NK-92 (cell line): ENCODE results near the gene CTSE.

Experiments
- DNase-seq: peaks from one replicate; lab custom pipeline; 2025; ENCODE audit not compliant: unreplicated experiment; lab: John Stamatoyannopoulos, UW

Gene CTSE

DNA sequence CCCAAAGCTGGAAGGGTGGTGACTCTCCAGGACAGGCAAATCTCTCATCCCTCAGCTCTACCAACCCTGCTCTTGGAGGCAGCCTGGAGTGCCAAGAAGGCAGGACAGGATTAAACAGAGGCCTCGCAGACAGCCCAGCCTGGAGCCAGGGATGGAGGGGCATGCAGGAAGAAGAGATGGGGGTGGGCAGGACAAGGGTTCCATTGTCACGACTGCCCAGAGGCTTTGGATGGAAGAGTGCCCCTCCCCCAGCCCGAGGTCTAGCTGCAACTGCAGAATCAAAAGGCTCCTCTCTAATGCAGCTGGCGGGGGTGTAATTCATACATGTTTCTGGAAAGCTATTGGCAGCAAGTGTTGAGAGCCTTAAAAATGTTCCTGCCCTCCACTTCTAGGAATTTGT lies 29.3 kb downstream of the CTSE start:
- no peak for DNase-seq

DNA sequence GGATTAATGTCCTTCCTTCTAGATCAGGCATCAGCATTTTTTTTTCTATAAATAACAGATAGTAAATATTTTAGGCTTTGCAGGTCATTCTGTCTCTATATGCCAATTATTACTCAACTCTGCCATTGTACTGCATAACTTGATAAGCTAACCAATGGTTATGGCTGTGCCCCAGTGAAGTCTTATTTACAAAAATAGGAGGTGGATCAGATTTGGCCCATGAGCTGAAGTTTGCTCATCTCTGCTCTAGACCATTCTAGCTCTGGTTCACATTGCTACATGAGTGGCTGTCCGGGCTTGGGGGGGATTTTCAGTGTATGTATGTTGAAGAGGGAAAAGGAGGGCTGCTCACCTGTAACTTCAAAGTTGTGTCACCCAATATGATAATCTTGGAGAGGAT lies 30.6 kb downstream of the CTSE start:
- no peak for DNase-seq

DNA sequence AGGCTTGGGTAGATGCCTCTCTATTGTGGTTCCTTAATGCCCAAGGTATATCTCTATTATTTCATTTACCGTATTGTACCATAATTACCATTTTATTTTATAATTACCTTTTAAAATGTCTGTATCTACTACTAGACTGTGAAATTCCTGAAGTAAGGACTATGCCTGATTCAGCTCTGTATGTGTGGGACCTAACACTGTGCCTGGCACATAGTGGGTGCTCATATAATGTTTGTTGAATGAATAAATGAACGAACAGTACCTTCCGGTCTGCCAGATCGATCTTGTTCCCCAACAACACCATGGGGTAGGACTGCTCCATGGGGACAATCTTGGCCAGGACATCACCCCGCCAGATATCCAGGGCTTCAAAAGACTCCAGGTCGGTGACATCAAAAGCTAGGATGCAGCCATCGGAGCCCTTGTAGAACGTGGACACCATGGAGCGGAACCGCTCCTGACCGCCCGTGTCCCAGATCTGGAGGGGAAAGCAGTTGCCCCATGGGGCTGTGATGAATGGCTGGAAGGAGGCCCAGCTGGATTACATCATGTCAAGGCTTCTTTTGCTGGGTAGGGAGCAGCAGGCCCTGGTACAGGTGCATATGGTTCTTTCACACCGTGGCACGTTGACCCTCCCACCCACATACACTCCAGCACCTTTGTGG lies 31.3 kb downstream of the CTSE start:
- no peak for DNase-seq

DNA sequence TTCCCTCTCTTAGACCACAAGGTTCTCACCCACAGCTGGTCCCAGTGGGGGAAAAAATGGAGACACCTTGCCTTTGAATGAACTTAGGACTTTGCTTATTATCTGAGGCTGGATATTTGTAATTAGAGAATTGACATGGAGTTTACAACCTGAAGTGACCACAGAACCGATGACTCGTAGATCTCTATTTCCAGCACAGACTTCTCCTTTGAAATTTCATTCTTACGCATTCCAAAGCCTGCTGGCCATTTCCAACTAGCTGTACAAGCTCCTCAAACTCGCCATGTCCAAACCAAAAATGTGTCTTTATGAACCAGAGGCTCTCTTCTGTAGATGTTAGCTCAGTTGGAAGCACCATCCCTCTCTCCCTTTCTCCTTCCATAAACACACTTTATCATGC lies 32.5 kb downstream of the CTSE start:
- no peak for DNase-seq

DNA sequence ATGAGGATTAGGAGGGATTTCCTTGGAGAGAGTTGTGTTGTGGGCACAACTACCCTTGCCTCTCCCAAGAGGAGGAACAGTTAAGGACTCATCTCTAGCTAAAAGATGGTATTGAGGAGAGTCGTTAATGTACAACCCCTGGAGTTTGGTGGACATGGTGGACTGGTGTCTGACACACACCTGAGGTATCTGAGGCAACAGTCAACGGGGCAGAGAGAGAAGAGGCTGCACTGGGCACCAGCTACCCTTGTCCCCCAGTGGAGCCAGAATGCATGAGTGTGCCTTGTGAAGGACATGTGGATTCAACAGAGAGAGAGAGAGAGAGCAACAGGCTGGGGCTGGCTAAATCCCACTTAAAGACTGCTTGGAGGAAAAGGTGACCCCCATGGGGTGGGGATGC lies 33.5 kb downstream of the CTSE start:
- DNase-seq: no peak

DNA sequence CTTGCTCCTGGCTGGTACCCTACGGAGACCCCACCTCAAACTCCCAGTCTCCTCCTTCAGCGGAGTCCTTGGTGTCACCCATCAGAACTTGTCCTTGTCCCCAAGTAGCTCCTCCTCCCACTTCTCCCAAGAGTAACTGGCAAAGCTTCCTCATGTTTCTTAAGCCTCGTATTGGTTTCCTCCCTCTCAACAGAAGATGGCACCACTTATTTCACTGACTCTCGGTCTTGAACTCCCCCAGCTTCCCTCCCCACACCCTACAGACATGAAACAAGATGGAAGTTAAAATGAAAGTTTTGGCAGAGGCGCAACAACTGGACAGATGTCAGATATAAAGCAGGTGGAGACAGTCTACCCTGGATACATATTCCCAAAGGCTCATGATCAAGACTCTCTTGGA lies 33.9 kb downstream of the CTSE start:
- DNase-seq: no peak

DNA sequence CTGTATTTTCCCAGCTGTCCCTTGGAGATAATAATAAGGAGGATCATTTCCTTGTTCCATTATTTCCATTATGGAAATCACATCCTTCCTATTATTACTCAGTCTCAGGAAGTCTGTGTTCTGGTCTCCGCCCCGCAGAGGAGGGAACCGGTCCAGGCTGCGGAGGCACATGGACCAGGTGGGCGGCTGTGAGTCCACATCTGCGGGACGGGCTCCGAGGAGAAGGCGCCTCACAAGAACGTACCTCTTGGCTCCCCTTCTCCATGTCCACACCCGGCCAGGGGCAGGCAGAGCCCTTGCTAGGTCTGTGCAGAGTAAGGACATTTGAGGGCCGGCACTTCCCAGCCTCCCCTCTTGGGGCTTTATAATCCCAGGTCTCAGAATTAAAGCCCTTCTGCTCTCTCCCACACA lies 35.1 kb downstream of the CTSE start:
- no peak for DNase-seq

DNA sequence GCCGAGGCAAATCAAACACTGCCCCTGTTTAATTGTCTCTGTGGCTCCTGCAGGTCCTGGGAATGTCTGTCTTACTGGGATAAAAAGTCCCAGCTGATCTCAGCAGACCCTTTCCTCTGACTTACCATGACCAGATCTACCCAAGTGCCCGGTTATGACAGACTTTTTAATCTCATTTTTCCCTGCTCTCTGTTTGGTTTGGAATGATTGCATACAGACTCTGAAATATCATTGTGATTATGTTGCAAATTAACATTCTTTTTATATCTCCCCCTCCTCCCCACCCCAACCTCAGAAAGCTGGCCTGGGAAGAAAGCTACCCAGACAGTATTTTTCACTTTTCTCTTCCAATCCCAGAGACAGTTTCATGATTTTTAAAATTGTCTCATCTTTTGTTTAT lies 36.8 kb downstream of the CTSE start:
- no peak for DNase-seq

DNA sequence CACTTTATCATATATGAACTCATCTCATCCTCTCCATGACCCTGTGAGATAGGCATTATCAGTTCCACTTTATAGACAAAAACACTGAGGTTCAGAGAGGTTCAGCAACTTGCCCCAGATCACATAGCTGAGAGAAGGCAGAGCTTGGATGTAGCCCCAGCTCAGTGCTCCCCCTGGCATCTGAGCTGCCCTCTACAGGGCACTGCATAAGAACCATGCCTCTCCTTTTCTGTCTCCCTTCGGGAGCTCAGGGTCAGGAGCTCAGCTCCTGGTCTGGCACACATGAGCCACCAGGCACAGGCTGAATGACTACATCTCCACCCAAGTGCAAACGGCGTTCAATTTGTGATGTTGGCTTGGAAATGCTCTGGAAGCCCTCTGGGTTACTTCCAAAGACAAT lies 37.4 kb downstream of the CTSE start:
- no peak for DNase-seq

DNA sequence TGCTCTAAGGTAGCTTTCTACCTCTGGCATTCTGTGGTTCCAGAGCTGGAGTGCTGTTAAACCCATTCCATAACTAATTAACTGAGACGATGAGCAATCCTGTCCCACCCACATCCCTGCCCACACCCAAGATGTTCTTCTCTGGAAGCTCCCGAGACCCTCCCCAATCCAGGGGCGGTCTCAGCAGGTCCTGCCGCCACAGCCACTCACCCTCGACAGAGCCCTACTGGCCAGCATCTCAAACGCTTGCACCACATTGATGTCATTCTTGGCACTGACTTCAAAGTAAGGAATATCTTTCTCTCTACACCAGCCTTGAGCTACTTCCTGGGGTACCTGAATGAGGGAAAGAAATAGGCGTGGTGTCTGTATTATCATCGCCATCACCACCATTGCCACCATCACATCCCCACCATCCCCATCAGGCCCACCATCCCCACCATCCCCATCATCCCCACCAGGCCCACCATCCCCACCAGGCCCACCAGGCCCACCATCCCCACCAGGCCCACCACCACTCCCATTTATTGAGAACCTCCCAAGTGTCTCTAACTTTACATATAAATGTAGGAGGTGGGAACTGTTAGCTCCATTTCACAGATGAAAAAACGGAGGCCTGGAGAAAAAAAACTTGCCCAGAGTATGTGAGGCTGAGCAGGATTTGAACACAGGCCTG lies 38.2 kb downstream of the CTSE start:
- no peak for DNase-seq

DNA sequence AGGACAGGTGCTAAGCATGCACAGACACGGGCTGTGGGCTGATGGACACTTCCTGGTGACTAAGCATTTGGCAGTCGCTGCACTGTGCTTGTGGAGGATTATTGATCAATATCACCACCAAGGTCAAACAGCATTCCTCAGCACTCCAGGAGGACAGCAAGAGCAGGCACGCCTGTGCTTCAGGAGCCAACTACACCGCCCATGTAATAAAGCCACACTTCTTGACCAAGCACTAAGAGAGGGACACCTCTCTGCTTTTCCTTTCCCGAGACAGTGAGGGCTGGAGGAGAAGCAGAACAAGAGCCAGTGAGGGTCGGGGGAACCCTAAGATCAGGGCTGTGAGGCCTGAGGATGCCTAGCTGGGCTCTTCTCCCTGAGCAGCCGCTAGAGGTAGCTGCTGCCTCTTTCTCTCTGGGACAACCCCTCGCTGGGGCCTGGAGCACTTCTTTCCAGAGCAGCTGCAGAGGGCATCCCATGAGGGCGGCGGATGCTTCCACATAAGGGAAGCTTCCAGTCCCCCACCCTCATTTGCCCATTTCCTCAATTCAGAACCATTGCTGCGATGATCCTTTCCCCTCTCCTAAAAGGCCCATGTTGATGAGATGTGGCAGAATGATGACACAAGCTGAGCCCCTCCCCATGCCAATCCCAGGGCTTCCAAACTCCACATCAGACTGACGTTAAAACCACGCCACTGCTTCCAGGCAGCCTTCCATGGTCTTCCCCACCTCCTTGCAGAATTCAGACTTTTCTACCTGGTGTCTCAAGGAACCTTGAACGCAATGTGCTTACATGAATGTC lies 39.6 kb downstream of the CTSE start:
- no peak for DNase-seq

DNA sequence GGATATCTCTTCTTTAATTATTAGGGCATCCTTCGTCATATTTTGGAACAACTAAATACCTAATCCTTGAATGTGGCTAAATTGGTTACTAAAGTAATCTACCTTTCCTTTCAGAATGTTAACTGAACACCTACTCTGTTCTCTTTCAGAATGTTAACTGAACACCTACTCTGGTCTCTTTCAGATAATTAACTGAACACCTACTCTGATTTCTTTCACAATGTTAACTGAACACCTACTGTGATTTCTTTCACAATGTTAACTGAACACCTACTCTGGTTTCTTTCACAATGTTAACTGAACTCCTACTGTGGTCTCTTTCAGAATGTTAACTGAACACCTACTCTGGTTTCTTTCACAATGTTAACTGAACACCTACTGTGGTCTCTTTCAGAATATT lies 42.4 kb downstream of the CTSE start:
- DNase-seq: no peak

DNA sequence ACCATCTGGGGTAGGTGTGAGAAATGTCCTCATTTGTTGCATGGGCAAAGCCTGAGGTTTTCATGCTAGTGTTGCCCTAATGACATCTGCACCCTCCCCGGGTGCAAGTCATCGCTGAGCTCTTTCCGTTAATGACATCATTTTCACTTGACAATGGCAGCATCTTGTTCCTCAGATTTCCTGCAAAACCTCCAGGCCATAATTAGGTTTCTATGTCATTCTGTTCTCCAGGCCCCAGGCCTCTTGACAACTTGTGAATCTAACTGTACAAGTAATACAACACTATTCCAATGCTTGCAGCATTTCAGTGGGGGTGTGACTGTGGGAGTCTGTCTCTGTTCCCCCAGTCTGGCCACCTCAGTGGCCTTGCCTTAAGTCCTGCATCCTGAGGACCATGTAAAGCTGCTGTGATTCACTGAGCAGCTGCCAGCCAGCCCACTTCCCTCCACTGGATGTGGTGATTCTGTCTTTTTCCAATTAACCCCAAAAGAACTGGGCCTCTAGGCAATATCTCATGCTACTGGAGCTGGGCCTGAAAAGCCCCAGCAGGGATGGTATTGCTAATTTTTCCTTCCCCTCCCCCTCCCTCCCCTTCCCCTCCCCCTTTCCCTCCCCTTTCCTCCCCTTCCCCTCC lies 43.3 kb downstream of the CTSE start:
- no peak for DNase-seq

DNA sequence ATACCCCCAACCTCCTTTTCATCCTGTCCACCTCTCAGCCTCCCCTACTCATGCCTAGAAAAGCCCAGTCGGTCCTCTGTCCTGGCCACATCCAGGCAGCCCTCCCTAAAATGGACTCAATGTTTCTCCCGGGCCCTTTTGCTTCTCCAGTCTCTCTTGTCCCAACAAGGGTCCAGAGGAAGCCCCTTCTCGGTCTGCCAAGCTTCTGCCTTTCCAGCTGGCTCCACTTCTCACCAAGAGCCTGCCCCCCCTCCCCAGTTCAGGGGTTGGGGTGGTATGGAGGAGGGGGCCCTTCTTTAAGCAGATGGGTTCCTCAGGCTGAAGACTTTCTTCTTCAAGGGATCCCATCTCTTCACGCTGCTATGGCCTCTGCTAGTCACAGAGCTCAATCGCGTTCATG lies 44.4 kb downstream of the CTSE start:
- no peak for DNase-seq

DNA sequence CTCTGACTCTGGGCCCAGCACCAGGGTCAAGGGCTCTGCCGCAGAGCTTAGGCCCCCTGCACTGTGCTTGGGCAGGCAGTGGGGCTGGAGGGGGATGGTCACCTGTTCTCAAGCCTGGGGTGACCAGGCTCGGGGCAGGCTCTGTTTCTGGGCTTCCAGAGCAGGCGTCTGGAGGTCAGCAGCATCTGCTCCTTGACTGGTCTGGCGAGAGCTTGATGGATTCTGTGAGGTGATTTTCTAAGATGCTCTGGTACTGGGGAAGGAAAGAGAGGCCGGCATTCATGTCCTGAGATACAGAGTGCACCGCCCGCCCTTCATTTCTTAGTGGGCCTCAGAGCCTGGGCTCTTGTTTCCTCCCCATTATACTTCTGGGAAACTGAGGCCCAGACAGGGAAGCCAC lies 45.0 kb downstream of the CTSE start:
- DNase-seq: no peak

DNA sequence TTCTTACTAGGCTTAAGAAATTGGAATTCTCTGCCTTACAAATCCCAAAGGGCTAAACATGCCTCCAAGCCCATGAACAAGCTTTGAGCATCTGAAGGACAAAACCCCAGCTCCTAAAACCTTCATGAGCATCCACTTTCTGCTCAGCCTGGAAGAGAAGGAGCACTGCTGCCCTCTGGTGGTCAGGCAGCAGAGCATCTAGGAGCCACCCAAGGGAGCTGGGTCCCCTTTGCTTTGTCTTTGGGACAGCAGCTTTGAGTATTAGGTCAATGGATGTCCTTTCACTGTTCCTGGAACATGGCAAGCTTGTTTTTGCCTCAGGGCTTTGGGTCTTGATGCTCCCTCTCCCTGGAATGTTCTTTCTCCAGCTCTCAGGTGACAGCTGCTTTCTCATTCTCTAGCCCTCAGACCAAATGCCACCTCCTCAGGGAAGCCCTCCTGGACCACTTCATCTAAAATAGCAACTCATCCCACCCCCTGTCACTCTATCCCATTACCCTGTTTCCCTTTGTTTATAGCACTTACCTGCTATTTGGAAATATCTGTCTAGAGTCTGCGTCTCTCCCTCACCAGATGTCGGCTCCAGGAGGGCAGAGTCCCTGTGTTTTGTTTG lies 46.2 kb downstream of the CTSE start:
- DNase-seq: no peak

DNA sequence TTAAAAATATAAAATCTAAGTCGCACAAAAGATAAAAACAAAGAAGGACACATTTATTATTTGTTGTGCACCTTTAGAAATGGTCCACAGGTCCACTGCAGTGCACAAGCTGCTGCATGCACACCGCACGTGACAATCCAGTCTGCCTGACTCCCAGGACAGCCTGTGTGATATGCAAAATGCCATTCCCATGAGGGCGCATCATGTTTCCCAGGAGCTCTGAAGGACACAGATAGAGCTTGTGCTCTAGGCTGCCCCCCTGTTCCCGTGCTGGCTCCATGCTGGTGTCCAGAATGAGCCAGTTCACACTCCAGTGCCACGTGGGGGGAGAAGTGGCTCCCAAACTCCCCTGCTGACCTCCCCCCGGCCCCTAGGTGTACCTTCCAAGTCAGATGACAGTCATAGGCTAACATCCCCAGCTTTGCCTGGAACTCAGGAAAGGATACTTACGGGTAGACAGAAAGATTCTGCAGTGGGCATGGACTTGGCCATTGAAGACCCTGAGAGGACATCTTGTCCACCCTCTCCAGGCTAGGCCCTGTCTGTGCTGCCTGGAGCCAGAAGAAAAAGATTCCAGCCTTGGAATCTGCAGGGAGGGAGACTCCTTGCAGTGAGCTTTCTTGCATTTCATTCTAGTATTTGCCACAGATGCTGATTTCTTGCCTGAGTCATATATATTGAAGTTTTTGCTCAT lies 46.8 kb downstream of the CTSE start:
- no peak for DNase-seq

DNA sequence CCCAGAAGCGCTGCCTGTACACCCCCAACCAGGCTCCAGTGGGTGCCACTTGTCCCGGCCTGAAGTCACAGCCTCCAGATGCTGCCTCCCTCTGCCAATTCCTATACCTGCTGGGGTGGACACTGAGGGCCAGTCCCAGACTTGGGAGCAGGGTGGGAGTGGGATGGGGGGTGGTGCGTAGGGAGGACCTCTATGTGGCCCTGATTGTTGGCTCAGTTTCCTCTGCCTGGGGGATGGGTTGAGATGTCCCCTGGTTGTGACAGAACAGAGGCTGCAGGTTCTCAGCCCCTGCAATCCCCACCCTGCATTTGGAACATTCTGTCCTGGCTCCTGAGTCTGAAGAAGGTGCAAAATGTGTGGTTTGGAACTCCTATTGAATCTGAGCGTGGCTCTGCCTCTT lies 47.7 kb downstream of the CTSE start:
- DNase-seq: no peak

DNA sequence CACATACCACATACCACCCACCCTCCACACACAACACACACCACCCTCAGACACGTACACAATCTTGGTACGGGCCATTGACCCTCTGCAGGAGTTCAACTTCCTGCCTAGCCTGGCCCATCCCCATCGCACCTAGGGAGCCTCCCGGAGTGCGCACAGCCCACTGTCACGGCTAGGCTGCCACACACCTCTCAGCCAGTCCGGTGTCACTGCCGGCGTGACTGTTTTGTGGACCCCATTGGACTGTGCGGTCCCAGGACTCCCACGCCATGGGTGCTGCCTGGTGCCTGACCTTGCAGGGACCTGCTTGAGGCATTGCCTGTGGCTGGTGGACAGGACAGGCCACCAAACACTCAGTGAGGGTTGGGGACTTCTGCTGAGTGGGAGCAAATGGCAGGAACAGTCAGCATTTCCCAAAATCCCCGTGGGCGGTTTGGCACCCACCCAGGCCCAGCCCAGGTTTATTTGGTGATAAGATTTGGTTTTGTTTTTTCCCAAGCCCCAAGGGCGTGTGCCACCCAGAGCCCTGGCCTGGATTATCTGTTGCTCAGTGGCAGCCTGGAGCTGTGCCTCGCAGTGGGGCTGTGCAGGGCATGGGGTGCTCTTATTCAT lies 48.2 kb downstream of the CTSE start:
- DNase-seq: no peak

DNA sequence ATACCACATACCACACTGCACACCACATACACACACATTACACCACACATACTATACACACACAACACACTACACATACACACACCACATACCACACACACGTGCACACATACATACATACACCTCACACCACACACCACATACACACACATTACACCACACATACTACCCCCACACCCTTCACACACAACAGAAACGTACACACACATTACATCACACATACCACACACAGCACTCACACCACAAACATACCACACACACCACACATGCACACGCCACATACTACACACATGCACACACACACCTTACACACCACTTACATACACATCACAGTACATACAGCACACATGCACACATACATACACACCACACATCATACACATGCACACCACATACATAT lies 49.0 kb downstream of the CTSE start:
- DNase-seq: no peak
